ENCODE results near the gene GPX4. TPM values are rescaled to one million over a fixed set of nuclear protein-coding genes. Genes with fewer than 3 reads are reported as not detected.

GPX4 gene
- polyA plus RNA-seq, 1 donor from 2014 or later = 713 TPM

DNA sequence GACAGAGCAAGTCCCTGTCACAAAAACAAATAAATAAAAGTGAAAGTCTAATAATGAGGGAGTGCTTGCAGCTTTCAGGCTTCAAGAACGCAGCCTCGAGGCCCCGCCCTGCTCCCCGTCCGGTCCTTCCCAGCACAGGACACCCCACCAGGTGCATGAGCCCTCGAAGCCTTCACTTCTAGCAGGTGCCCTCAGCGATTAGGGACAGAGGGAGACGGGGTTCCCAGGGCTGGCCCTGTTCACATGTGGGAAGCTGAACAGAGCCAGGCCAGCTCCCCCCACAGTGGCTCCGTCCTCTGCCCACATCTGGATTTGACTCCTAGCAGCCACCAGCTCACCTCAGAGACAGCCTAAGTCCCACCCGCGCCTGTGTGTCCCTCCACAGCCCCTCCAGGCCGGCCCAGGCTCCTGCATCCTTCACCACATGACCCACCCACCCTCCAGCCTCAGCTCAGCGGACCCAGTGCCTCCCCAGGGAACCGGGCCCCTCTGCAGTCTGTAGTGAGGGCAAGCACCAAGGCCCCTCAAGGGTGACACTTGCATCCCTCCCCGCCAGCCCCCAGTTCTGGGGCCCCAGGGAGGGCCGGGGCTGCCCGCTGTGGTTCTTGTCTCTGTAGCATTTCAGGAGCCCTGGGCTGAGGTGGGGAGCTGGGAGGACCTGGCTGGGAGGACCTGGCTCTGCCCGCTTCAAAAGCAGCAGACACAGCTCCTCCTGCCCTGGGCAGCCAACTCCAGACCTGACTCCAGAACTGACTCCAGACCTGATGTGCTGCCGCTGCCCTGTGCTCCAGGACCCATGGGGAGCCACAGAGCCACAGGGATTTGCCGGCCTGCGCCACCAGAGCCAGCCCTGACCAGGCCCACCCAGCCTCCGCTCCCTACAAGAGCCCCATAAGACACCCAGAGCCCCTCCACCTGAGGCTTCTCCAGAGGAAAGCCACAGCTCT lies 27.2 kb downstream of the GPX4 start:
- no peaks in the 10 kb centered on the region for H3K9me3 ChIP-seq (ENCODE audit: low read length)
- H3F3A ChIP-seq (ENCODE audit: insufficient read depth, low read length, poor library complexity, severe bottlenecking) = no peaks in the 10 kb centered on the region
- H3K36me3 ChIP-seq (ENCODE audit: insufficient read depth, low read length) = no peaks in the 10 kb centered on the region
- no peaks in the 10 kb centered on the region for H3K27me3 ChIP-seq (ENCODE audit: insufficient read depth, low read depth, low read length)
- H3K9ac ChIP-seq (ENCODE audit: low read length) = no peak overlapping the region
- H3K9me2 ChIP-seq (ENCODE audit: insufficient read depth, low read length) = no peaks in the 10 kb centered on the region
- no peak overlapping the region for H2AFZ ChIP-seq (ENCODE audit: low read depth, low read length)
- no peak for TF ChIP-seq TAF1 (IDR thresholded peaks at IDR 0.05; ENCODE audit: low read depth)
- TF ChIP-seq RAD21 (conservative IDR thresholded peaks at IDR 0.05) = no peak
- TF ChIP-seq EZH2 (IDR thresholded peaks at IDR 0.05; ENCODE audit: borderline replicate concordance, insufficient read depth, low read length, poor library complexity, severe bottlenecking) = no peak
- TF ChIP-seq MXI1 (conservative IDR thresholded peaks at IDR 0.05; ENCODE audit: poor library complexity, severe bottlenecking) = no peak
- no peak for TF ChIP-seq EP300 (conservative IDR thresholded peaks at IDR 0.05; ENCODE audit: poor library complexity, severe bottlenecking)
- TF ChIP-seq POLR2AphosphoS5 (IDR thresholded peaks at IDR 0.05) = no peak
- TF ChIP-seq, protein P1, sequence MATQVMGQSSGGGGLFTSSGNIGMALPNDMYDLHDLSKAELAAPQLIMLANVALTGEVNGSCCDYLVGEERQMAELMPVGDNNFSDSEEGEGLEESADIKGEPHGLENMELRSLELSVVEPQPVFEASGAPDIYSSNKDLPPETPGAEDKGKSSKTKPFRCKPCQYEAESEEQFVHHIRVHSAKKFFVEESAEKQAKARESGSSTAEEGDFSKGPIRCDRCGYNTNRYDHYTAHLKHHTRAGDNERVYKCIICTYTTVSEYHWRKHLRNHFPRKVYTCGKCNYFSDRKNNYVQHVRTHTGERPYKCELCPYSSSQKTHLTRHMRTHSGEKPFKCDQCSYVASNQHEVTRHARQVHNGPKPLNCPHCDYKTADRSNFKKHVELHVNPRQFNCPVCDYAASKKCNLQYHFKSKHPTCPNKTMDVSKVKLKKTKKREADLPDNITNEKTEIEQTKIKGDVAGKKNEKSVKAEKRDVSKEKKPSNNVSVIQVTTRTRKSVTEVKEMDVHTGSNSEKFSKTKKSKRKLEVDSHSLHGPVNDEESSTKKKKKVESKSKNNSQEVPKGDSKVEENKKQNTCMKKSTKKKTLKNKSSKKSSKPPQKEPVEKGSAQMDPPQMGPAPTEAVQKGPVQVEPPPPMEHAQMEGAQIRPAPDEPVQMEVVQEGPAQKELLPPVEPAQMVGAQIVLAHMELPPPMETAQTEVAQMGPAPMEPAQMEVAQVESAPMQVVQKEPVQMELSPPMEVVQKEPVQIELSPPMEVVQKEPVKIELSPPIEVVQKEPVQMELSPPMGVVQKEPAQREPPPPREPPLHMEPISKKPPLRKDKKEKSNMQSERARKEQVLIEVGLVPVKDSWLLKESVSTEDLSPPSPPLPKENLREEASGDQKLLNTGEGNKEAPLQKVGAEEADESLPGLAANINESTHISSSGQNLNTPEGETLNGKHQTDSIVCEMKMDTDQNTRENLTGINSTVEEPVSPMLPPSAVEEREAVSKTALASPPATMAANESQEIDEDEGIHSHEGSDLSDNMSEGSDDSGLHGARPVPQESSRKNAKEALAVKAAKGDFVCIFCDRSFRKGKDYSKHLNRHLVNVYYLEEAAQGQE (IDR thresholded peaks at IDR 0.05; ENCODE audit: borderline replicate concordance) = no peak
- TF ChIP-seq, protein P2, sequence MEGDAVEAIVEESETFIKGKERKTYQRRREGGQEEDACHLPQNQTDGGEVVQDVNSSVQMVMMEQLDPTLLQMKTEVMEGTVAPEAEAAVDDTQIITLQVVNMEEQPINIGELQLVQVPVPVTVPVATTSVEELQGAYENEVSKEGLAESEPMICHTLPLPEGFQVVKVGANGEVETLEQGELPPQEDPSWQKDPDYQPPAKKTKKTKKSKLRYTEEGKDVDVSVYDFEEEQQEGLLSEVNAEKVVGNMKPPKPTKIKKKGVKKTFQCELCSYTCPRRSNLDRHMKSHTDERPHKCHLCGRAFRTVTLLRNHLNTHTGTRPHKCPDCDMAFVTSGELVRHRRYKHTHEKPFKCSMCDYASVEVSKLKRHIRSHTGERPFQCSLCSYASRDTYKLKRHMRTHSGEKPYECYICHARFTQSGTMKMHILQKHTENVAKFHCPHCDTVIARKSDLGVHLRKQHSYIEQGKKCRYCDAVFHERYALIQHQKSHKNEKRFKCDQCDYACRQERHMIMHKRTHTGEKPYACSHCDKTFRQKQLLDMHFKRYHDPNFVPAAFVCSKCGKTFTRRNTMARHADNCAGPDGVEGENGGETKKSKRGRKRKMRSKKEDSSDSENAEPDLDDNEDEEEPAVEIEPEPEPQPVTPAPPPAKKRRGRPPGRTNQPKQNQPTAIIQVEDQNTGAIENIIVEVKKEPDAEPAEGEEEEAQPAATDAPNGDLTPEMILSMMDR (IDR thresholded peaks at IDR 0.05; ENCODE audit: poor library complexity, severe bottlenecking) = no peak
- no peak for TF ChIP-seq SMC3 (conservative IDR thresholded peaks at IDR 0.05; ENCODE audit: poor library complexity)
- H4K20me1 ChIP-seq (ENCODE audit: insufficient read depth) = no peaks in the 10 kb centered on the region
- H3K4me2 ChIP-seq (ENCODE audit: low read length) = no peak overlapping the region
- H3K79me2 ChIP-seq (replicated peaks; ENCODE audit: insufficient read depth, low read length) = no peaks in the 10 kb centered on the region
- H3K4me3 ChIP-seq (ENCODE audit: low read length) = no peak overlapping the region
- no peak overlapping the region for H3K27ac ChIP-seq (ENCODE audit: low read length)

DNA sequence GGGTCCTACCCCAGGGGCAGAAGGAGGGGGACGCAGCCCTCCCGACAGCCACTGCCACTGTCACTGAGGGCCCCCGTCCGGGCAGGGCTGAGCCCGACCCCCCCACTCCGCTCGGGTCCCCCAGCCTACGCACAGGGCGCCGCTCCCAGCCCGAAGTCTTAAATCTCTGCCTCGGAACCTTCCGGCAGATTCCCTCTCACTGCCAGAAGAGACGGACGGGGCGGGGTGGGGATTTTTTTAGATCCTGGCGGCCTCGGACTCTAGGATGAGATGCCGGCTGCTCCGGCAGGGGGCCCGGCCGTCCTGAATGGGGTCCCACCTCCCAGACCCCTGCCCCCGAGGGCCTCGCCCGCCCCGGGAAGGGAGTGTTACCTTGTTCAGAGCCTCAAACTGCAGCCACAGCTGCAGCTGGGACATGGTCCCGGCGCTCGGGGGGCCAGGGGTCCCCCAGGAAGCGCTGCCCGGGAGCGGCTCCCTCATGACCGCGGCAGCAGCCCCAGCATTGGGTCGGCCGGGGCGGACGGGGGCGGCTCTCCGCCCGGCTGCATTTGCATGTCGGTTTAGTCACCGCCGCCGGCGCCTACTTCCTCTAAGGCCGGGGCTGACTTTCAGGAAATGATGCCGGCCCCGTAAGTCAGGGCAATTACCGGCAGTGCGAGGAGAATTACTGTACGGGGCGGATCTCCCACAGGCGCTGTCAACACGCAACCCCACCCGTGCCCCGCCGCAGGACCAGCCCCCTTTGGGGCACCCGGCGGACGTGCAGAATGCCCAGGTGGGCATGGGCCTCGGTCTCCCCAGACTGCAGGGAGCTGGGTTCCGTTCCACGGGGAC lies 28.1 kb downstream of the GPX4 start:
- Histone ChIP-seq H3F3A (ENCODE audit: insufficient read depth, low read length, poor library complexity, severe bottlenecking) (no peaks in the 10 kb centered on the region), H3K9me3 (ENCODE audit: low read length) (no peaks in the 10 kb centered on the region), H3K4me2 (ENCODE audit: low read length) (no peak overlapping the region), H3K36me3 (ENCODE audit: insufficient read depth, low read length) (no peaks in the 10 kb centered on the region), H4K20me1 (ENCODE audit: insufficient read depth) (no peaks in the 10 kb centered on the region), H3K27ac (ENCODE audit: low read length) (no peak overlapping the region), H3K79me2 (replicated peaks; ENCODE audit: insufficient read depth, low read length) (no peaks in the 10 kb centered on the region), H3K27me3 (ENCODE audit: insufficient read depth, low read depth, low read length) (no peaks in the 10 kb centered on the region), H3K9me2 (ENCODE audit: insufficient read depth, low read length) (no peaks in the 10 kb centered on the region), H3K4me3 (ENCODE audit: low read length) (no peak overlapping the region), H2AFZ (ENCODE audit: low read depth, low read length) (no peak overlapping the region), H3K9ac (ENCODE audit: low read length) (no peak overlapping the region)
- TF ChIP-seq SMC3 (conservative IDR thresholded peaks at IDR 0.05; ENCODE audit: poor library complexity) (no peak), POLR2AphosphoS5 (IDR thresholded peaks at IDR 0.05) (no peak), EZH2 (IDR thresholded peaks at IDR 0.05; ENCODE audit: borderline replicate concordance, insufficient read depth, low read length, poor library complexity, severe bottlenecking) (no peak), EP300 (conservative IDR thresholded peaks at IDR 0.05; ENCODE audit: poor library complexity, severe bottlenecking) (no peak), MXI1 (conservative IDR thresholded peaks at IDR 0.05; ENCODE audit: poor library complexity, severe bottlenecking) (no peak), TAF1 (IDR thresholded peaks at IDR 0.05; ENCODE audit: low read depth) (no peak), RAD21 (conservative IDR thresholded peaks at IDR 0.05) (no peak)
- TF ChIP-seq, protein P2 (IDR thresholded peaks at IDR 0.05; ENCODE audit: poor library complexity, severe bottlenecking) = no peak
- TF ChIP-seq, protein P1 (IDR thresholded peaks at IDR 0.05; ENCODE audit: borderline replicate concordance) = no peak
